Kidney (tissue), 14 donors: ENCODE results near the gene CRIP2. TPM values are rescaled to one million over a fixed set of nuclear protein-coding genes. Genes with fewer than 3 reads are reported as not detected.
A peak's percentile ranks its signal among the peaks of the same experiment; 100 is the strongest.

Experiments used
- DNase-seq, 5 donors: peaks; one replicate each; pipeline ENCODE4 v3.0.0-alpha.2; 2013 to 2020
- FAIRE-seq: peaks from 2 replicates; lab custom pipeline; 2012; peaks lifted over from hg19 to GRCh38; lab: Jason Lieb, UNC
- H3K27ac ChIP-seq, 2 donors: one replicate each; pipeline ENCODE4 v1.7.0; 2013; ENCODE audit warnings: low read depth in 2 of 2, low read length in 2 of 2, inconsistent platforms in 1 of 2
- H3K27me3 ChIP-seq: one replicate; pipeline ENCODE4 v1.7.1; 2013; ENCODE audit warnings: low read length, inconsistent platforms; ENCODE audit not compliant: control insufficient read depth, insufficient read depth
- H3K36me3 ChIP-seq, 3 donors: one replicate each; pipeline versions ENCODE4 v1.7.0 to v1.7.1; 2013; ENCODE audit warnings: low read length in 3 of 3, control low read depth in 1 of 3, inconsistent platforms in 1 of 3; ENCODE audit not compliant: insufficient read depth in 3 of 3, control insufficient read depth in 2 of 3
- H3K4me1 ChIP-seq, 3 donors: one replicate each; pipeline versions ENCODE4 v1.7.0 to v1.7.1; 2013; ENCODE audit warnings: low read length in 3 of 3, inconsistent platforms in 1 of 3, low read depth in 1 of 3; ENCODE audit not compliant: control insufficient read depth in 2 of 3, insufficient read depth in 2 of 3
- H3K4me3 ChIP-seq, 3 donors: one replicate each; pipeline versions ENCODE4 v1.7.0 to v1.8.1; 2013; ENCODE audit warnings: low read length in 3 of 3, control low read depth in 1 of 3, inconsistent platforms in 1 of 3
- H3K9ac ChIP-seq, 3 donors: one replicate each; pipeline versions ENCODE4 v1.7.0 to v1.7.1; 2013; ENCODE audit warnings: low read length in 3 of 3, control low read depth in 1 of 3, inconsistent platforms in 1 of 3
- H3K9me3 ChIP-seq, 3 donors: one replicate each; pipeline versions ENCODE4 v1.7.0 to v1.7.1; 2013; ENCODE audit warnings: low read length in 3 of 3, control low read depth in 1 of 3, inconsistent platforms in 1 of 3; ENCODE audit not compliant: control insufficient read depth in 2 of 3, insufficient read depth in 1 of 3
- intact Hi-C: fragments of 100-400 bp; cut with DNase I; formaldehyde crosslinking; loops from one replicate; pipeline ENCODE4 v1.11.1; 2022
- polyA plus RNA-seq: library from polyadenylated mRNA; stranded (reverse); fragments of 350-450 nt; fragmentation: Illumina TruSeq; extraction: RNeasy Lipid Tissue Mini Kit (QIAGEN cat#74804); gene quantifications from one replicate; pipeline ENCODE4 v1.2.3, GENCODE V29; 2014; ENCODE audit warnings: low read depth, low replicate concordance; ENCODE audit not compliant: insufficient read depth
- total RNA-seq: library from RNA; stranded (reverse); fragmentation: NEBNext Ultra II Directional; extraction: Animal tissue kit (Norgen Biotek cat#: 25700); gene quantifications from one replicate; pipeline ENCODE4 v1.2.1, GENCODE V29; 2021
- TF ChIP-seq, protein P1 (sequence below): IDR thresholded peaks from 3 replicates; pipeline ENCODE4 v1.5.1; 2012; ENCODE audit warnings: mild to moderate bottlenecking, moderate library complexity, borderline replicate concordance; ENCODE audit not compliant: insufficient read depth; ENCODE audit errors: extremely low read depth
- donor health status: control.
- donor health status: control.
- donor health status: control.
- donor health status: control.
- donor health status: control.
- donor health status: DM: yes; HTN: yes; CAD: no.
- donor health status: Normal renal cell carcinoma (clear cell type).

Gene CRIP2
- total and polyA plus RNA-seq, 2 donors from 2014 or later = 338 to 357 TPM

- TF ChIP-seq, protein P1, sequence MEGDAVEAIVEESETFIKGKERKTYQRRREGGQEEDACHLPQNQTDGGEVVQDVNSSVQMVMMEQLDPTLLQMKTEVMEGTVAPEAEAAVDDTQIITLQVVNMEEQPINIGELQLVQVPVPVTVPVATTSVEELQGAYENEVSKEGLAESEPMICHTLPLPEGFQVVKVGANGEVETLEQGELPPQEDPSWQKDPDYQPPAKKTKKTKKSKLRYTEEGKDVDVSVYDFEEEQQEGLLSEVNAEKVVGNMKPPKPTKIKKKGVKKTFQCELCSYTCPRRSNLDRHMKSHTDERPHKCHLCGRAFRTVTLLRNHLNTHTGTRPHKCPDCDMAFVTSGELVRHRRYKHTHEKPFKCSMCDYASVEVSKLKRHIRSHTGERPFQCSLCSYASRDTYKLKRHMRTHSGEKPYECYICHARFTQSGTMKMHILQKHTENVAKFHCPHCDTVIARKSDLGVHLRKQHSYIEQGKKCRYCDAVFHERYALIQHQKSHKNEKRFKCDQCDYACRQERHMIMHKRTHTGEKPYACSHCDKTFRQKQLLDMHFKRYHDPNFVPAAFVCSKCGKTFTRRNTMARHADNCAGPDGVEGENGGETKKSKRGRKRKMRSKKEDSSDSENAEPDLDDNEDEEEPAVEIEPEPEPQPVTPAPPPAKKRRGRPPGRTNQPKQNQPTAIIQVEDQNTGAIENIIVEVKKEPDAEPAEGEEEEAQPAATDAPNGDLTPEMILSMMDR = no peak
- Histone ChIP-seq H3K27ac (no peak overlapping the region), H3K36me3 (peaks cover 0 to 4% (median under 1%) of the 10 kb centered on the region in 3 donors), H3K9ac (no peak overlapping the region), H3K9me3 (no peaks in the 10 kb centered on the region), H3K27me3 (no peaks in the 10 kb centered on the region), H3K4me3 (no peak overlapping the region), H3K4me1 (no peaks in the 10 kb centered on the region)
- peak in 1 of 5 donors; percentile 68 for DNase-seq
- FAIRE-seq = no peak
- intact Hi-C loops = no loop called here
Observed at GRCh38 chr14:105446971-105447370, 27.6 kb upstream of the CRIP2 start.

GRCh38 chr14:105447651-105448640, 26.7 kb upstream of the CRIP2 start:
- Histone ChIP-seq H3K27ac (no peak overlapping the region), H3K9me3 (no peaks in the 10 kb centered on the region), H3K36me3 (peaks cover 0 to 6% (median 5%) of the 10 kb centered on the region in 3 donors), H3K4me3 (no peak overlapping the region), H3K27me3 (no peaks in the 10 kb centered on the region), H3K9ac (no peak overlapping the region), H3K4me1 (no peaks in the 10 kb centered on the region)
- intact Hi-C loops = no loop called here
- FAIRE-seq (no peak), DNase-seq (peak in 1 of 5 donors; percentile 74)
- TF ChIP-seq, protein P1 = no peak

GRCh38 chr14:105448706-105449111, 25.9 kb upstream of the CRIP2 start:
- Histone ChIP-seq H3K27ac (no peak overlapping the region), H3K9ac (no peak overlapping the region), H3K27me3 (no peaks in the 10 kb centered on the region), H3K9me3 (no peaks in the 10 kb centered on the region), H3K4me1 (no peaks in the 10 kb centered on the region), H3K36me3 (peaks cover 0 to 6% (median 6%) of the 10 kb centered on the region in 3 donors), H3K4me3 (no peak overlapping the region)
- DNase-seq (peak; percentile 69 to 91 (median 77)), FAIRE-seq (no peak)
- intact Hi-C loops = no loop called here
- TF ChIP-seq, protein P1 = peak; percentile 74
